K562 (cell line): ENCODE results near the gene TRIM60. TPM values are rescaled to one million over a fixed set of nuclear protein-coding genes. Genes with fewer than 3 reads are reported as not detected.

Experiments used
- ATAC-seq: fragments of 200-7000 bp; cut with Tn5 transposase; 3 replicates; pipeline ENCODE4 v1.9.1; 2020; ENCODE audit warnings: moderate library complexity
- BruUV-seq: library from RNA; stranded (reverse); fragments of 400-500 nt; replicated peaks from 2 replicates; lab custom pipeline; 2021; lab: Mats Ljungman, UMichigan
- CTCF ChIA-PET: fragments of 300-600 bp; formaldehyde crosslinking; extraction: SDS; loops from one replicate; lab custom pipeline; 2021; ENCODE audit warnings: low intra/inter-chr PET ratio; lab: Yijun Ruan, JAX
- POLR2A ChIA-PET: fragments of 300-600, 350-650 bp; sonication (Branson Sonifier 250); formaldehyde crosslinking; extraction: SDS; loops from one replicate; lab custom pipeline; 2021; ENCODE audit warnings: antibody characterized with exemption, inconsistent platforms; lab: Yijun Ruan, JAX
- DNase-seq, 4 experiments: peaks; one replicate each; pipeline versions ENCODE4 v3.0.0 to v3.0.0-alpha.2; 2011 to 2018; ENCODE audit warnings: low spot score in 3 of 4, mixed read lengths in 3 of 4; ENCODE audit errors: extremely low read depth in 1 of 4
- FAIRE-seq: peaks from 2 replicates; lab custom pipeline; 2011; peaks lifted over from hg19 to GRCh38; lab: Jason Lieb, UNC
- H2AFZ ChIP-seq: 2 replicates; pipeline ENCODE4 v1.6.0; 2011; ENCODE audit warnings: low read depth, low read length, control low read depth, inconsistent platforms
- H3K27ac ChIP-seq: fragments of 200-600 bp; 3 replicates; pipeline ENCODE4 v1.8.0; 2011; ENCODE audit warnings: low read depth, mild to moderate bottlenecking, control low read depth, inconsistent platforms, low read length, moderate library complexity, mixed read lengths; ENCODE audit errors: extremely low read depth
- H3K27me3 ChIP-seq, 2 experiments: fragments of 300-600 bp in 1 of 2; 2 replicates in 1 of 2; 3 replicates in 1 of 2; pipeline versions ENCODE4 v1.6.0 to v1.8.0; 2011; ENCODE audit warnings: inconsistent platforms in 2 of 2, low read length in 2 of 2, mild to moderate bottlenecking in 1 of 2, mixed read lengths in 1 of 2, moderate library complexity in 1 of 2; ENCODE audit not compliant: control insufficient read depth in 2 of 2, insufficient read depth in 2 of 2
- H3K36me3 ChIP-seq: fragments of 300-600 bp; 3 replicates; pipeline ENCODE4 v1.8.0; 2011; ENCODE audit warnings: mild to moderate bottlenecking, low read length, inconsistent platforms; ENCODE audit not compliant: control insufficient read depth, insufficient read depth
- H3K4me1 ChIP-seq, 2 experiments: fragments of 200-600 bp in 1 of 2; replicated peaks in 1 of 2; 2 replicates in 1 of 2; 3 replicates in 1 of 2; pipeline versions ENCODE4 v1.5.1 to v1.8.0; 2011; ENCODE audit warnings: inconsistent platforms in 2 of 2, low read length in 2 of 2, mild to moderate bottlenecking in 1 of 2, mixed read lengths in 1 of 2, moderate library complexity in 1 of 2; ENCODE audit not compliant: control insufficient read depth in 2 of 2, insufficient read depth in 2 of 2
- H3K4me2 ChIP-seq: 2 replicates; pipeline ENCODE4 v1.6.1; 2011; ENCODE audit warnings: low read length, control low read depth, inconsistent platforms, mixed read lengths; ENCODE audit not compliant: insufficient read depth
- H3K4me3 ChIP-seq: fragments of 200-600 bp; sonication (generic), shearing (Covaris generic); 2 replicates; pipeline ENCODE4 v1.5.1; 2016; ENCODE audit warnings: control low read depth, inconsistent platforms
- H3K79me2 ChIP-seq: fragments of 200-600 bp; 3 replicates; pipeline ENCODE4 v1.8.0; 2011; ENCODE audit warnings: low read length, inconsistent platforms; ENCODE audit not compliant: control insufficient read depth, insufficient read depth
- H3K9ac ChIP-seq, 2 experiments: 2 replicates each; pipeline versions ENCODE4 v1.6.0 to v1.6.1; 2011; ENCODE audit warnings: low read depth in 2 of 2, low read length in 2 of 2, control low read depth in 1 of 2, inconsistent platforms in 1 of 2, mild to moderate bottlenecking in 1 of 2, mixed read lengths in 1 of 2; ENCODE audit not compliant: insufficient read depth in 1 of 2
- H3K9me1 ChIP-seq: one replicate; pipeline ENCODE4 v1.6.0; 2011; ENCODE audit warnings: inconsistent platforms, mild to moderate bottlenecking, low read length, moderate library complexity; ENCODE audit not compliant: control insufficient read depth, insufficient read depth
- H3K9me3 ChIP-seq: replicated peaks from 2 replicates; pipeline ENCODE4 v1.5.1; 2011; ENCODE audit warnings: low read depth, low read length, inconsistent platforms; ENCODE audit not compliant: control insufficient read depth, insufficient read depth
- H4K20me1 ChIP-seq: replicated peaks from 2 replicates; pipeline ENCODE4 v1.6.1; 2011; ENCODE audit warnings: low read length, inconsistent platforms, mixed read lengths; ENCODE audit not compliant: control insufficient read depth, insufficient read depth
- CBFA2T3 ChIP-seq: fragments of 450-650 bp; IDR thresholded peaks from 2 replicates; pipeline ENCODE4 v1.6.1; 2017
- ZNF589 ChIP-seq: fragments of 200-800 bp; sonication (Bioruptor generic); IDR thresholded peaks from 2 replicates; pipeline ENCODE4 v1.6.1; 2016; ENCODE audit warnings: low read depth, missing genetic modification characterization, missing compliant biosample characterization
- WGBS: fragments of 100-300 bp; shearing (Covaris generic); methylation state at CpG from one replicate; pipeline ENCODE4 v1.1.6; 2016; ENCODE audit warnings: low coverage, mixed read lengths; ENCODE audit not compliant: insufficient coverage; ENCODE audit errors: missing lambda C conversion rate; 5-methylcytosine and 5-hydroxymethylcytosine counted together
- in situ Hi-C: fragments of 300-500 bp; cut with MboI; formaldehyde crosslinking; loops from 4 replicates; pipeline ENCODE4 v1.15.0; 2018; ENCODE audit warnings: inconsistent platforms, mixed read lengths
- intact Hi-C: fragments of 100-400 bp; cut with micrococcal nuclease; formaldehyde crosslinking; loops from 2 replicates; pipeline ENCODE4 v1.14.2; 2022
- polyA plus RNA-seq, 8 experiments: library from polyadenylated mRNA; depleted of rRNA in 4 of 8; stranded (reverse) in 5 of 8; unstranded in 3 of 8; fragments of >200 nt; fragmentation: Nextera tagmentation in 2 of 8; fragmentation: Illumina TruSeq in 1 of 8; extraction: Ambion mirVana in 2 of 8; extraction: Trizol in 1 of 8; gene quantifications; 2 replicates each; pipeline versions ENCODE4 v1.2.1 to v1.2.3, GENCODE V29; 2011 to 2014; ENCODE audit warnings: inconsistent platforms in 1 of 8, missing spikeins in 1 of 8
- total RNA-seq, 7 experiments: library from RNA; depleted of rRNA in 6 of 7; stranded (reverse); fragments of >200 nt in 6 of 7; fragmentation: Illumina TruSeq in 2 of 7; extraction: Trizol in 2 of 7; gene quantifications; 2 replicates each; pipeline versions ENCODE4 v1.2.1 to v1.2.3, GENCODE V29; 2011 to 2021; ENCODE audit warnings: low replicate concordance in 1 of 7
- TF ChIP-seq, protein P1 (sequence below), 2 experiments: fragments of 450-650 bp; IDR thresholded peaks; 2 replicates each; pipeline ENCODE4 v1.6.1; 2016; ENCODE audit warnings: mild to moderate bottlenecking in 2 of 2, borderline replicate concordance in 1 of 2, low read depth in 1 of 2, moderate library complexity in 1 of 2
- TF ChIP-seq, protein P2 (sequence below): sonication (generic); IDR thresholded peaks from 2 replicates; pipeline ENCODE4 v1.6.1; 2016
- TF ChIP-seq, protein P3 (sequence below): sonication (generic); formaldehyde crosslinking; IDR thresholded peaks from 2 replicates; pipeline ENCODE4 v1.8.0; 2023; ENCODE audit warnings: mild to moderate bottlenecking, missing genetic modification reagents
- TF ChIP-seq, protein P4 (sequence below): fragments of 250-450 bp; sonication (Bioruptor Pico); IDR thresholded peaks from 2 replicates; pipeline ENCODE4 v1.4.0; 2020; ENCODE audit warnings: mild to moderate bottlenecking, moderate library complexity

TRIM60 gene
- total and polyA plus RNA-seq, 9 of the 15 experiments (the other 6 are each of a cell fraction or from before 2014, with no cell fraction given) = not detected

DNA sequence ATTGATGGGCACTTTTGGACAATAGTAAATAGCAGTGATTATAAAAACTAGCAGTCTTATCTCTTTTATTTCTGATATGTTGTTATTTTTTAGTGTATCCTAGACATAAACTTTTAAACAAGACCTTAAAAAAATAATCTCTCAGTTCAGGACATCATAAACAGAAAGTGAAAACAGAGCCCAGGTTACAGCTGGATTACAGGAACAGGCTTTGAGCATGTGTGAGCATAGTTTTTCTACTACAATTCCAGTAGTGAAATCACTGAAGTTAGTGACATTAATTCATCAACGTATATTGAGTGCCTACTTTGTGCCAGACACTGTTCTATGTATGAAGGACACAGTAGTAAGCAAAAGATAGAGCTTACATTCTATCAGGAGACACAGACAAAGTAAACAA lies 38.8 kb downstream of the TRIM60 start:
- Histone ChIP-seq H3K36me3 (no peaks in the 10 kb centered on the region), H3K79me2 (no peaks in the 10 kb centered on the region), H2AFZ (no peak overlapping the region), H3K9me3 (no peaks in the 10 kb centered on the region), H3K9me1 (no peaks in the 10 kb centered on the region), H3K4me1 (no peaks in the 10 kb centered on the region), H3K4me2 (no peak overlapping the region), H3K27me3 (no peaks in the 10 kb centered on the region), H4K20me1 (no peaks in the 10 kb centered on the region), H3K27ac (no peak overlapping the region), H3K4me3 (no peak overlapping the region), H3K9ac (no peak overlapping the region)
- BruUV-seq = no TSS peak
- ChIA-PET CTCF (no interaction called here), POLR2A (no interaction called here)
- DNase-seq (no peak), ATAC-seq (no peak), FAIRE-seq (no peak)
- in situ Hi-C loops = no loop called here
- WGBS = 10% methylated on average over 1 of the region's 1 CpG
- intact Hi-C loops = no loop called here
- TF ChIP-seq ZNF589 (CRISPR knock-in tag) = no peak
- TF ChIP-seq, protein P1, sequence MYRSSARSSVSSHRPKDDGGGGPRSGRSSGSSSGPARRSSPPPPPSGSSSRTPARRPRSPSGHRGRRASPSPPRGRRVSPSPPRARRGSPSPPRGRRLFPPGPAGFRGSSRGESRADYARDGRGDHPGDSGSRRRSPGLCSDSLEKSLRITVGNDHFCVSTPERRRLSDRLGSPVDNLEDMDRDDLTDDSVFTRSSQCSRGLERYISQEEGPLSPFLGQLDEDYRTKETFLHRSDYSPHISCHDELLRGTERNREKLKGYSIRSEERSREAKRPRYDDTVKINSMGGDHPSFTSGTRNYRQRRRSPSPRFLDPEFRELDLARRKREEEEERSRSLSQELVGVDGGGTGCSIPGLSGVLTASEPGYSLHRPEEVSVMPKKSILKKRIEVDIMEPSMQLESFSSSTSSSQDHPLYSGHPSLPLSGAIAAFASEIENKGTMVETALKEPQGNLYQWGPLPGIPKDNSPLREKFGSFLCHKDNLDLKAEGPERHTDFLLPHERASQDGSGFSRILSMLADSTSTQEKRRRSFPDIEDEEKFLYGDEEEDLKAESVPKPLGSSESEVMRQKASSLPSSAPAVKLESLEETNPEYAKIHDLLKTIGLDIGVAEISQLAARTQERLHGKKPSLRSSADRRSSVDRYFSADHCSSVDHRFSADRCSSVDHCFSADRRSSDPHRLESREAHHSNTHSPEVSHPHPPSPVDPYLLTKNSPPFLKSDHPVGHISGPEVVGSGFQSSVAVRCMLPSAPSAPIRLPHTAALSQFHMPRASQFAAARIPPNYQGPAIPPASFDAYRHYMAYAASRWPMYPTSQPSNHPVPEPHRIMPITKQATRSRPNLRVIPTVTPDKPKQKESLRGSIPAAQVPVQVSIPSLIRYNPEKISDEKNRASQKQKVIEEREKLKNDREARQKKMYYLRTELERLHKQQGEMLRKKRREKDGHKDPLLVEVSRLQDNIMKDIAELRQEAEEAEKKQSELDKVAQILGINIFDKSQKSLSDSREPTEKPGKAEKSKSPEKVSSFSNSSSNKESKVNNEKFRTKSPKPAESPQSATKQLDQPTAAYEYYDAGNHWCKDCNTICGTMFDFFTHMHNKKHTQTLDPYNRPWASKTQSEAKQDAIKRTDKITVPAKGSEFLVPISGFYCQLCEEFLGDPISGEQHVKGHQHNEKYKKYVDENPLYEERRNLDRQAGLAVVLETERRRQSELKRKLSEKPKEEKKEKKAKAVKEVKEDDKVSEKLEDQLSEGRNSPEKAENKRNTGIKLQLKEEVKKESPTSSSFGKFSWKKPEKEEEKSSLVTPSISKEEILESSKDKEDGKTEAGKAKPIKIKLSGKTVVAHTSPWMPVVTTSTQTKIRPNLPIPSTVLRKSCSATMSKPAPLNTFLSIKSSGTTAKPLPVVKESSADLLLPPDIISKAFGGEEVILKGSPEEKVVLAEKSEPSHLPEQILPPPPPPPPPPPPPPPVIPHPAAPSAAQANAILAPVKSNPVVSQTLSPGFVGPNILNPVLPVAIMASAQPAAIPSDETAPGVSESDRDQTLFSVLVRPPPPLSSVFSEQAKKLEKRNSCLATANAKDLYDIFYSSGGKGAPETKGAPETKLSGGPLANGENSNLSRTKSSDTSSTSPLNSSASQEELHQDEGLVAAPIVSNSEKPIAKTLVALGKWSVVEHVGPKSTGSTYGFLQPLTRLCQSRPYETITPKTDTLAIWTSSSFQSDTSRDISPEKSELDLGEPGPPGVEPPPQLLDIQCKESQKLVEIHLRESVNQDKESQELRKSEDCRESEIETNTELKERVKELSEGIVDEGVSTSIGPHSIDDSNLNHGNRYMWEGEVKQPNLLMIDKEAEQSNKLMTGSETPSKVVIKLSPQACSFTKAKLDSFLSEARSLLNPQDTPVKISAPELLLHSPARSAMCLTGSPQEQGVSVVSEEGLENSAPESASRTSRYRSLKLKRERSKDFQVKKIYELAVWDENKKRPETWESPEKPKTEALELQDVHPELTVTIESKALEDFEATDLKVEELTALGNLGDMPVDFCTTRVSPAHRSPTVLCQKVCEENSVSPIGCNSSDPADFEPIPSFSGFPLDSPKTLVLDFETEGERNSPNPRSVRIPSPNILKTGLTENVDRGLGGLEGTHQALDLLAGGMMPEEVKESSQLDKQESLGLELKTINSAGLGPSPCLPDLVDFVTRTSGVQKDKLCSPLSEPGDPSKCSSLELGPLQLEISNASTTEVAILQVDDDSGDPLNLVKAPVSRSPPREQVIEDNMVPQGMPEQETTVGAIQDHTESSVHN (IDR thresholded peaks at IDR 0.05; ENCODE audit: borderline replicate concordance in 1 of 2, low read depth in 1 of 2) = no peak
- 0 out of 2 replicates have a peak, but pooled peaks have one; percentile 20 for TF ChIP-seq CBFA2T3
- TF ChIP-seq, protein P2, sequence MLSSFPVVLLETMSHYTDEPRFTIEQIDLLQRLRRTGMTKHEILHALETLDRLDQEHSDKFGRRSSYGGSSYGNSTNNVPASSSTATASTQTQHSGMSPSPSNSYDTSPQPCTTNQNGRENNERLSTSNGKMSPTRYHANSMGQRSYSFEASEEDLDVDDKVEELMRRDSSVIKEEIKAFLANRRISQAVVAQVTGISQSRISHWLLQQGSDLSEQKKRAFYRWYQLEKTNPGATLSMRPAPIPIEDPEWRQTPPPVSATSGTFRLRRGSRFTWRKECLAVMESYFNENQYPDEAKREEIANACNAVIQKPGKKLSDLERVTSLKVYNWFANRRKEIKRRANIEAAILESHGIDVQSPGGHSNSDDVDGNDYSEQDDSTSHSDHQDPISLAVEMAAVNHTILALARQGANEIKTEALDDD = no peak
- TF ChIP-seq, protein P3, sequence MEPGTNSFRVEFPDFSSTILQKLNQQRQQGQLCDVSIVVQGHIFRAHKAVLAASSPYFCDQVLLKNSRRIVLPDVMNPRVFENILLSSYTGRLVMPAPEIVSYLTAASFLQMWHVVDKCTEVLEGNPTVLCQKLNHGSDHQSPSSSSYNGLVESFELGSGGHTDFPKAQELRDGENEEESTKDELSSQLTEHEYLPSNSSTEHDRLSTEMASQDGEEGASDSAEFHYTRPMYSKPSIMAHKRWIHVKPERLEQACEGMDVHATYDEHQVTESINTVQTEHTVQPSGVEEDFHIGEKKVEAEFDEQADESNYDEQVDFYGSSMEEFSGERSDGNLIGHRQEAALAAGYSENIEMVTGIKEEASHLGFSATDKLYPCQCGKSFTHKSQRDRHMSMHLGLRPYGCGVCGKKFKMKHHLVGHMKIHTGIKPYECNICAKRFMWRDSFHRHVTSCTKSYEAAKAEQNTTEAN (CRISPR knock-in tag) = no peak
- TF ChIP-seq, protein P4, sequence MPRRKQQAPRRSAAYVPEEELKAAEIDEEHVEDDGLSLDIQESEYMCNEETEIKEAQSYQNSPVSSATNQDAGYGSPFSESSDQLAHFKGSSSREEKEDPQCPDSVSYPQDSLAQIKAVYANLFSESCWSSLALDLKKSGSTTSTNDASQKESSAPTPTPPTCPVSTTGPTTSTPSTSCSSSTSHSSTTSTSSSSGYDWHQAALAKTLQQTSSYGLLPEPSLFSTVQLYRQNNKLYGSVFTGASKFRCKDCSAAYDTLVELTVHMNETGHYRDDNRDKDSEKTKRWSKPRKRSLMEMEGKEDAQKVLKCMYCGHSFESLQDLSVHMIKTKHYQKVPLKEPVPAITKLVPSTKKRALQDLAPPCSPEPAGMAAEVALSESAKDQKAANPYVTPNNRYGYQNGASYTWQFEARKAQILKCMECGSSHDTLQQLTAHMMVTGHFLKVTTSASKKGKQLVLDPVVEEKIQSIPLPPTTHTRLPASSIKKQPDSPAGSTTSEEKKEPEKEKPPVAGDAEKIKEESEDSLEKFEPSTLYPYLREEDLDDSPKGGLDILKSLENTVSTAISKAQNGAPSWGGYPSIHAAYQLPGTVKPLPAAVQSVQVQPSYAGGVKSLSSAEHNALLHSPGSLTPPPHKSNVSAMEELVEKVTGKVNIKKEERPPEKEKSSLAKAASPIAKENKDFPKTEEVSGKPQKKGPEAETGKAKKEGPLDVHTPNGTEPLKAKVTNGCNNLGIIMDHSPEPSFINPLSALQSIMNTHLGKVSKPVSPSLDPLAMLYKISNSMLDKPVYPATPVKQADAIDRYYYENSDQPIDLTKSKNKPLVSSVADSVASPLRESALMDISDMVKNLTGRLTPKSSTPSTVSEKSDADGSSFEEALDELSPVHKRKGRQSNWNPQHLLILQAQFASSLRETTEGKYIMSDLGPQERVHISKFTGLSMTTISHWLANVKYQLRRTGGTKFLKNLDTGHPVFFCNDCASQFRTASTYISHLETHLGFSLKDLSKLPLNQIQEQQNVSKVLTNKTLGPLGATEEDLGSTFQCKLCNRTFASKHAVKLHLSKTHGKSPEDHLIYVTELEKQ (CRISPR knock-in tag) = no peak
